ENCODE data around the gene TTC34.

TTC34 gene

DNA sequence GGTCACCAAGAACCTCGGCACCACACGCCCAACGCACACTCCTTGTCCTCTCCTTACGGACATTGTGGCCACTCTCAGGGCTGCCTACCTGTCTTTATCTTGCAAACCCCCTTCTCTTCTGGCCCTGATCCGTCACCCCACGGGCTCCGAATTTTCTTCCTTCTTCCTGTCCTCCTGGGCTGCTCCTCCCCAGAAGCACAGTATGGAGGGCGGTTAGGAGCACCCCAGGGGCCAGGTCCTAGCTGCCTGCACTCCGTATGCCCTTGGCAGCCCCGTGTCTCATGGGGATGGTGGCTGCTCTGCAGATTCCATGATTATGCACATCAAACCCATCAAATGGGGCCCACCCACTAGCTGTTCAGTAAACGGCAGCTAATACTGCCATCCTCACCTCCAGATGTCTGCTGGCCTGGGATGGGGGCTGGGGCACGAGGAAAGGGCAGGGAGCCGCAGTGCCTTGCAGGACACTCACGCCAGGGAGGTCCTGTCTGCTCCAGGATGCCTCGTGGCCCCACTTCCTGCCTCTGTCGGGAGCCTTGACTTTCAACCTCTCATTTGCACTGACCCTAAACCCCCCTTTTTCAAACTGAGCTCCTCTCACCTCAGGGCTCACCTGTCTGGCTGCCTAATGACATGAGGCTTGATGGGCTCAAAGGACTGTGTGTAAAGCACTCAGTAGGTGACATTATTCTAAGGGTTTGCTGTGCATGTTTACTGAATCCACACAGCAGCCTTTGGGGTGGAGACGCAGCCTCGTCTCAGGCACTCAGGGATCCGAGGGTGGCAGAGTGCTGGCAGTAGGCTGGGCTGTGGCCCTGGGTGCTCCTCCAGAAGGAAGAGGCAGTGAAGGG, 4.4 kb downstream of the TTC34 start:
- Mint-ChIP-seq H3K36me3 (ENCODE audit: insufficient read depth) (no peaks in the 10 kb centered on the region), H3K27ac (ENCODE audit: low read depth) (no peak overlapping the region), H3K27me3 (peaks cover 54% of the 10 kb centered on the region), H3K9me3 (peaks cover 11% of the 10 kb centered on the region), H3K4me3 (no peak overlapping the region), H3K4me1 (no peaks in the 10 kb centered on the region)
- ATAC-seq (replicated peaks; ENCODE audit: extremely low read depth, poor library complexity, severe bottlenecking) (no peak), DNase-seq (ENCODE audit: low spot score in 2 of 2) (no peak)

DNA sequence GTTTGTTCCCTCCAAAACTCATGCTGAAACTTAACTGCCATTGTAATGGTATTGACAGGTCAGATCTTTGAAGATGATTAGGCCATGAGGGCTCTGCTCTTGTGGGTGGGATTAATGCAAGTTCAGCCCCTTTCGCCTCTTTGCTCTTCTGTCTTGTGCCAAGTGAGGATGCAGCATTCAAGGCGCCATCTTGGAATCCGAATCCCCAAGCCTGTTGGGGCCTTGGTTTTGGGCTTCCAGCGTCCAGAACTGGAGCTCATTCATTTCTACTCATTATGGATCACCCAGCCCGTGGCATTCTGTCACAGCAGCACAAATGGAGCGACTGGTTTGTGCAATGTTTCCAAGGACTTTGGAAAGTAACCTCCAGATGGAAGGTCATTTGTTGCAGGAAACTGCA, 5.6 kb downstream of the TTC34 start:
- DNase-seq (ENCODE audit: low spot score in 2 of 2) (no peak), ATAC-seq (replicated peaks; ENCODE audit: extremely low read depth, poor library complexity, severe bottlenecking) (no peak)
- Mint-ChIP-seq H3K4me3 (no peak overlapping the region), H3K4me1 (no peaks in the 10 kb centered on the region), H3K9me3 (peaks cover 13% of the 10 kb centered on the region), H3K36me3 (ENCODE audit: insufficient read depth) (no peaks in the 10 kb centered on the region), H3K27ac (ENCODE audit: low read depth) (no peak overlapping the region), H3K27me3 (peaks cover 58% of the 10 kb centered on the region)

DNA sequence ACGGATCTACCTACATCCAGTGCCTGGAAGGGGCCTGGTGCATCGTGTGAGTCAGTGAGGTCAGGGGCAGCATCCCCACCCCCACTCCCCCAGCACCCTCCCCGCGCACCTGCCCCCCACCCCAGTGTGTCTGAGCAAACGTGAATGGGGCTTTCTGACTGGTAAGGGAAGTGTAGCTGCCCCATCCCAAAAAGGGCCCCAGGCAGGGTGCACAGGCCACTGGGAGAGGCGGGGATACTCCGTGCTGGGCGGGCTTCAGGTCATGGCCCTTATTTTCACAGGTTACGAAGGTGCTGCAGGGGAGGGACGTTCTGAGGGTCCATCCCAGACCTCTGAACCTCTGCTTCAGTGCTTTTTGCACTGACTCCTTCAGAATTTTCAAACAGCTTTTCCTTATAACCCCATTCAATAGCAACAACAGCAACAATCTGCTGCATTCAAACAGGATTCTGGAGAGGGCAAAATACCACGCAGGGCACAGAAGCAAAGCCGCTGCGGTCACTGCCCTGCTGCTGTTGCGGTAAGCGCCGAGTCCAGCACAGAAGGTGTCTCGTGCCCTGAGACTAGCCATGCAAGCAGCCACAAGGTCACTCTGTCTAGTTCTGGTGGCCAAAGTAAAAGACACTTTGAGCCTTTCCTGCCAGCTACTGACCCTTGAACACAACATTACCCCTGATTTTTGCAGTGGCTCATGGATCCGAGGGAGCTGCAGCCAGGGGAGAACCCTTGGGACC, 10.3 kb downstream of the TTC34 start:
- peaks cover 55% of the 10 kb centered on the region for H3K27me3 Mint-ChIP-seq
- DNase-seq (ENCODE audit: low spot score in 2 of 2): no peak

DNA sequence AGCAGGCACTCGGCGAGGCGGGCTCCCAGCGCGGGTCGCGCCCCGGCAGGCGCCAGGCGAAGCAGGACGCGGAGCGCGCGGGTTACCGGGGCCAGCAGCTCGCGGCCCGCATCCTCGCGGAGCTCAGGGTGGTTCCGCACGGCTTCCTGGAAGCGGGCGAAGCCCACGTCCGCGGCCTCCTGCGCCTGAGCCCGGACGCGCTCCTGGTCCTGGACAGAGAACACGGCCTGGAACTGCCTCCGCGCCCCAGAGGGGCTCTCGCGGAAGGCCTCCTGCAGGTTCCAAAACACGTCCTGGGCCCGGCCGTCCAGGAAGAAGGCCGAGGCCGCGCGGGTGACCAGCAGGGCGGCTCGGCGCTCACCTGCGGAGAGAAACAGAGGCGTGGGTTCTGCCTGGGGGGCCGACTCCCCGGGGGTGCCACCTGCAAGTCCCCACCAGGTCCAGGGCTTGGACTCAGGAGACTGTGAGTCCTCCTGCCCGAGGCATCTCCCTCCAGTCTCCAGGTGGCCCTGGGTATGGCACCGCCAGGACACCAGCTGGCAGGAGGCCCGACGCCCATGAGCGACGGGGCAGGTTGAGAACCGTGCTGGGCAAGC, 11.4 kb downstream of the TTC34 start:
- H3K27ac Mint-ChIP-seq (ENCODE audit: low read depth): no peak overlapping the region
- no peaks in the 10 kb centered on the region for H3K36me3 Mint-ChIP-seq (ENCODE audit: insufficient read depth)
- peaks cover 55% of the 10 kb centered on the region for H3K27me3 Mint-ChIP-seq
- no peak overlapping the region for H3K4me3 Mint-ChIP-seq
- no peak for DNase-seq (ENCODE audit: low spot score in 2 of 2)
- H3K9me3 Mint-ChIP-seq: peaks cover 13% of the 10 kb centered on the region
- H3K4me1 Mint-ChIP-seq: no peaks in the 10 kb centered on the region
- no peak for ATAC-seq (replicated peaks; ENCODE audit: extremely low read depth, poor library complexity, severe bottlenecking)

More for the DNA sequence above, 10.3 kb downstream of the TTC34 start:
- Mint-ChIP-seq H3K4me1 (no peaks in the 10 kb centered on the region), H3K9me3 (peaks cover 13% of the 10 kb centered on the region), H3K4me3 (no peak overlapping the region), H3K36me3 (ENCODE audit: insufficient read depth) (no peaks in the 10 kb centered on the region), H3K27ac (ENCODE audit: low read depth) (no peak overlapping the region)
- no peak for ATAC-seq (replicated peaks; ENCODE audit: extremely low read depth, poor library complexity, severe bottlenecking)

DNA sequence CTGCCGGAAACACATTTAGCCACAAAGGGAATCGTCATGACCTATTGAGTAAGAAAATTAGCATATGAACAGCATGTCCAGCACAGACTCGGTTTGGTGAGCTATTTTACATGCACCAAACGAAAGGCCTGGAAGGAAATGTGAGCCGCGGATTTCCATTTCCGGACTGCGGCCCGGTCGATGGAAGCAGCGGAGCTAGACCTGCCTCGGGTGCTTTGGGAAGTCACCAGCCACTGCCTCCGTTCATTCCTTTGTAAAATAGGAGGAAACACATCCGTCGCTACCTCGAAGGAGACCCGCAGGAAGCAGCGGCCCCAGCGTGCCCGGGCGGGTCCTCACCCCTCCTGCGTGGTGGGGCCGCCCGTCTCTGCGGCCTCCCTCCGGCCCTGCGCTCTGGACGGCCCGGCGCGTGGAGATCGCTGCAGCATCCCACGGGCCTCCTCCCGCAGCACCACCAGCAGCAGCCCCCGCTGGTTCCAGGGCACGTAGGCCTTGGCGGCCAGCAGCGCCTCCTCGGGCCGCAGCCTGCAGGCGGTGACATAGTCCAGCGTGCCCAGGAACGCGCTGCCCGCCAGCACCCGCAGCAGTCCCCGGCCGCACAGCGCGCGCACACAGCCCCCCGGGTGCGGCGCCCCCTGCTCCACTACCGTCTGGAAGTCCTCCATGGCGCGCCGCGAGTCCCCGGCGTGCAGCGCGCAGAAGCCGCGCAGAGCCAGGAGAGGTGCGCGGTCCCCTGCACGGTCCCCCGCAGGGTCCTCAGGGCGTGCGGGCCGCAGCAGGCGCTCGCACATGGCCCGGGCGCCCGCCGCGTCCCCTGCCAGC, 12.1 kb downstream of the TTC34 start:
- H3K4me1 Mint-ChIP-seq: no peaks in the 10 kb centered on the region
- no peak for DNase-seq (ENCODE audit: low spot score in 2 of 2)
- H3K9me3 Mint-ChIP-seq: peaks cover 13% of the 10 kb centered on the region
- ATAC-seq (replicated peaks; ENCODE audit: extremely low read depth, poor library complexity, severe bottlenecking): no peak
- H3K4me3 Mint-ChIP-seq: no peak overlapping the region
- no peaks in the 10 kb centered on the region for H3K36me3 Mint-ChIP-seq (ENCODE audit: insufficient read depth)
- peaks cover 55% of the 10 kb centered on the region for H3K27me3 Mint-ChIP-seq
- no peak overlapping the region for H3K27ac Mint-ChIP-seq (ENCODE audit: low read depth)

DNA sequence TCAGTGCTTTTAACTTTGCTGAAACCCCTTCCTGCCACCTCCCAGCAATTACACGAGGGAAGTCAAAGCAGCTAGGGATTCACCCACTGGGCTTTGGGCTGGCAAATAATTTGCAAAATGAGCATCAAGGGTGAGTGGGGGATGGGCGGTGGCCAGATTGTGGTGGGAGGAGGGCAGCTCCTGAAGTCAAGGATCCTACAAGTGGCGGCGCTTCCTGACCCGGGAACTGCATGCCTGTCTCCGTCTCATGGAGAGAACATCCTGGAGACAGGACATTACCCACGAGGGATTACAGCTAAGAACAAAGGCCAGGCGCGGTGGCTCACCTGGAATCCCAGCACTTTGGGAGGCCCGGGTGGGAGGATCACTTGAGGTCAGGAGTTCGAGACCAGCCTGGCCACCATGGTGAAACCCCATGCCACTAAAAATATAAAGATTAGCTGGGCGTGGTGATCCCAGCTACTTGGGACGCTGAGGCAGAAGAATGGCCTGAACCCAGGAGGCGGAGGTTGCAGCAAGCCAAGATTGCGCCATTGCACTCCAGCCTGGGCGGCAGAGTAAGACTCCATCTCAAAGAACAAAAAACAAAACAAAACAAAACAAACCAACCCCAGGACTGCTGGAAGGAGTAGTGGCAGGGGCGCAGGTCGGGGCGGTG, 12.9 kb downstream of the TTC34 start:
- H3K27me3 Mint-ChIP-seq: peaks cover 49% of the 10 kb centered on the region
- no peak overlapping the region for H3K27ac Mint-ChIP-seq (ENCODE audit: low read depth)
- peaks cover 11% of the 10 kb centered on the region for H3K9me3 Mint-ChIP-seq
- no peak overlapping the region for H3K4me3 Mint-ChIP-seq
- DNase-seq (ENCODE audit: low spot score in 2 of 2) (no peak), ATAC-seq (replicated peaks; ENCODE audit: extremely low read depth, poor library complexity, severe bottlenecking) (no peak)
- H3K36me3 Mint-ChIP-seq (ENCODE audit: insufficient read depth): no peaks in the 10 kb centered on the region
- no peaks in the 10 kb centered on the region for H3K4me1 Mint-ChIP-seq

DNA sequence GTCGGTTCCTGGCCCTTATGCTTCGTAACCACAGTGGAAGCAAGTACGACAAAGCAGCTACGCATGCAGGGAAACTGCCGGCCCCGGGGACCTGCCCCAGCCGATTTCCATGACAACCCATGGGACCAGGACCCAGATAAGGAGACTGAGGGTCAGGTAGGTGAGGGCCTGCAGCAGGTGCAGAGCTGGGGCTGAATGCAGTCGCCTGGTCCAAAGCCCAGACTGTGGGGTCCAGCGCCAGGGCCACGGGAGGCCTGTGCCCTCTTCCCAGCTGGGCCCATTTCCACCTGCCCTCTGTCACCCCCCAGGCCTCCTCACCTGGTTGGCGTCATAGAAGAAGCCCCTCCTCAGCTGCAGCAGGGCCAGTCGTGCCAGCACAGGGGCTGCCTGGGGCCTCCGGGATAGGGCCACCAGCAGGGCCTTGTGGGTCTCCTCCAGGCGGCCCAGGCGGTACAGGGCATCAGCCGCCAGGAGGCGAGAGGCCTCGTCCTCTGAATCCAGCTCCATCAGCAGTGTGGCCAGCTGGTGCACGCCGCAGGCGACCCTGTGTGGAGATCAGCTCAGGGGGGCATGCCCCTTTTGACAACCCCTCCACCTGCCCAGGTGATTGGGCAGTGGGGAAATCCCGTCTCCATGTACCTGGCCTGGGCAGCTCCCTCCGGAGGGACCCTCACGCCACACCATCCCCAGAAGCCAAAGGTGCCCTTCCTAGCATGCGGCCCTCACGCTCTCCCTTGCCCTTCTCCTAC, 14.2 kb downstream of the TTC34 start:
- ATAC-seq (replicated peaks; ENCODE audit: extremely low read depth, poor library complexity, severe bottlenecking): no peak
- Mint-ChIP-seq H3K9me3 (peaks cover 8% of the 10 kb centered on the region), H3K27ac (ENCODE audit: low read depth) (no peak overlapping the region), H3K27me3 (peaks cover 36% of the 10 kb centered on the region), H3K36me3 (ENCODE audit: insufficient read depth) (no peaks in the 10 kb centered on the region), H3K4me3 (no peak overlapping the region), H3K4me1 (no peaks in the 10 kb centered on the region)
- DNase-seq (ENCODE audit: low spot score in 2 of 2): no peak

DNA sequence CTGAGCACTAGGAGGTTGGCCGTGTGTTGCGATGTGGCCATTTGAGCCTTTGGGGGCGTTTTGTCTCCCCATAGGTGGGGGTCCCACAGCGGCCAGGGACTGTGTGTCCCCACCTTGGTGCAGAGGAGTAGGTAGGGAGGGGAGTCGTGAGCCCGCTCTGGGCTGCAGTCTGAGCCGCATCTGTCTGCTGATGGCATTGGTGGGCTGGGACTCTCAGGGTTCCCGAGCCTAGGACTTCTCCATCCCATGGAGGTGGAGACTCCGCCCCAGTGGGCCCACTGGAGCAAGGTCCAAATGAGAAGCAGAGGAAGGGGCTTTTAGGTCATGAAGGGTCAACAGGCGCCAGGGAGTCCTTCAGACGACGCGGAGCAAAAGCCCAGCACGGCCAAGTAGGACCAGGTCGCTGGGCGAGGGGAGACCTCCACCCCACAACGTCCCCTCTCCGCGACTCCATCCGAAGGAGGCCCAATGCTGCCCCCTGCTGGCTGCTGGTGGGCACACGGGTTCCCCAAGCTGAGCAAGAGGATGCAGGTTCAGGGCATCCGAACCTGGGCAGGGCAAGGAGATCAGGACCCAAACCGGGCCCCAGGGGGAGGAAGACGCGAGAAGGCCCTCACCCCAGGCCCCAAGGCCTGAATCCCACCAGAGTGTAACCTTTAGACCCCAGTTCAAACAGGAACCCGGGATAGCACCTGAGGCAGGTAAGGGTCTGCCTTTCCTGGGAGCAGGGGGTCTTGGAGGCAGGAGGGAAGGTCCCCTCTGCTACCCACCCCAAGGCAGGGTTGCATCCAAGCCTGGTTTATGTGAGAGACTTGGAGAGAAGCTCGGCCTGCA, 14.9 kb downstream of the TTC34 start:
- Mint-ChIP-seq H3K9me3 (peaks cover 6% of the 10 kb centered on the region), H3K4me3 (no peak overlapping the region), H3K36me3 (ENCODE audit: insufficient read depth) (no peaks in the 10 kb centered on the region), H3K27me3 (peaks cover 29% of the 10 kb centered on the region), H3K27ac (ENCODE audit: low read depth) (no peak overlapping the region), H3K4me1 (no peaks in the 10 kb centered on the region)
- ATAC-seq (replicated peaks; ENCODE audit: extremely low read depth, poor library complexity, severe bottlenecking): no peak
- peak; percentile 48 to 65 for DNase-seq (ENCODE audit: low spot score in 2 of 2)

DNA sequence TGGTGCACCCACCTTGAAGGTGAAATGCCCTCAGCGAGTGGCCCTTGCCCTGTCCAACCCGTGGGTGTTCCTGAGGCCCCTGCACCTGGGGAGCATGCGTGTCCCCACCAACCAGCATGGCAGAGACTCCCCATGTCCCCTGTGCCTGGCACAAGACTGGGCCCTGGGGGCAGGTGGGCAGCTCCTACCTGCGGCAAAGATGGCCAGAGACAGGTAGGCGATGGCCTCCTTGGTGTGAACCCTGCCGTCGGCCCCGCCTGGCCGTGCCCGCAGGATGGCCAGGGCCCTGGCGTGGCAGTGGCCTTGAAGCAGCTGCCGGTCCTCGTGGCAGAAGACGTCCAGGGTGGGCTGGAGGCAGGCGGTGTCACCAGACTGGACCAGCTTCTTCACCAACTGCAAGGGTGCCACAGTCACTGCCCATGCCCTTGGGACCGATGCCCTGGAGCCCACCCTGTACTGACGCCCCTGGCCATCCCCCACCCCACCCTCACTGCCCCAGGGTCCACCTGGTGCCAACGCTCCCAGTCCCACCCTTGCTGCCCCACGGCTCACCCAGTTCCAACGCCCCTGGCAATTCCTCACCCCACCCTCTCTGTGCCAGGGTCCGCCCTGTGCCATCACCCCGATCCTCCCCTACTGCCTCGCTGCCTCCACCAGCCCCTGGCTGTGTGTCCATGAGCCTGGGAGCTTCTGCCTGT, 15.7 kb downstream of the TTC34 start:
- H3K4me1 Mint-ChIP-seq: no peaks in the 10 kb centered on the region
- DNase-seq (ENCODE audit: low spot score in 2 of 2) (no peak), ATAC-seq (replicated peaks; ENCODE audit: extremely low read depth, poor library complexity, severe bottlenecking) (no peak)
- H3K9me3 Mint-ChIP-seq: peaks cover 6% of the 10 kb centered on the region
- no peaks in the 10 kb centered on the region for H3K36me3 Mint-ChIP-seq (ENCODE audit: insufficient read depth)
- H3K27ac Mint-ChIP-seq (ENCODE audit: low read depth): no peak overlapping the region
- peaks cover 29% of the 10 kb centered on the region for H3K27me3 Mint-ChIP-seq
- no peak overlapping the region for H3K4me3 Mint-ChIP-seq

DNA sequence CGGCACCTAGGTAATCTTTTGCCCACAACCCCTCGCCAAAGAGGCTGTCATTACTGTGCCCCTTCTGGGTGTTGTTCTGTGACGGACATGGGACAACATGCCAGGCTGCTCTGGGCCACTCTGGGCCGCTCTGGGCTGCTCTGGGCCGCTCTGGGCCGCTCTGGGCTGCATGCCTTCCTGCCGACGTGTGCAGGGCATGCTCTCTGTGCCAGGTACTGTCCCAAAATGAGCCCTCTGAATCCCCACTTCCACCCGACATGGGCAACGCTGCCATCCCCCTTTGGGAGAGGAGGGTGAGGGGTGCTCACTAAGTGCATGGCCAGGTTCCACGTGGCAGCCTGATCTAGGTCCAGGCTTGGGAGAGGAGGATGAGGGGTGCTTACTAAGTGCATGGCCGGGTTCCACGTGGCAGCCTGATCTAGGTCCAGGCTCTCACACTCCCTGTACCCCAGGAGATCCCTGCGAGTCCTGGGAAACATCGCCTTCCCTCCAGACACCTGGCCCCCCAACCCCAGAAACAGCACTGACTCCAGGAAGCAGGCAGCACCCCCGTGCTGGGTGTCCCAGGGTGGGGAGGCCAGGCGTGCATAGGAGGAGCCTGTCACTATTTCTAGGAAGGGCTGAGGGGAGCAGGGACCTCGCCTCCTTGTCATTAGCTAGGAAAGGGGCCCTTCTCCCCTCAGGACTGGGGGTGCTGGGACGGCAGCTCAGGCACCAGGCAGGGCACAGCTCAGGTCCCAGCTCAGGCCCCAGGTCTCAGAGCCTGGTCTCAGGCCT, 16.5 kb downstream of the TTC34 start:
- no peaks in the 10 kb centered on the region for H3K4me1 Mint-ChIP-seq
- peaks cover 11% of the 10 kb centered on the region for H3K9me3 Mint-ChIP-seq
- no peak for ATAC-seq (replicated peaks; ENCODE audit: extremely low read depth, poor library complexity, severe bottlenecking)
- no peak overlapping the region for H3K4me3 Mint-ChIP-seq
- no peaks in the 10 kb centered on the region for H3K36me3 Mint-ChIP-seq (ENCODE audit: insufficient read depth)
- H3K27me3 Mint-ChIP-seq: peaks cover 31% of the 10 kb centered on the region
- H3K27ac Mint-ChIP-seq (ENCODE audit: low read depth): no peak overlapping the region
- no peak for DNase-seq (ENCODE audit: low spot score in 2 of 2)
